ENCODE measurements around the gene IRF4.

DNA sequence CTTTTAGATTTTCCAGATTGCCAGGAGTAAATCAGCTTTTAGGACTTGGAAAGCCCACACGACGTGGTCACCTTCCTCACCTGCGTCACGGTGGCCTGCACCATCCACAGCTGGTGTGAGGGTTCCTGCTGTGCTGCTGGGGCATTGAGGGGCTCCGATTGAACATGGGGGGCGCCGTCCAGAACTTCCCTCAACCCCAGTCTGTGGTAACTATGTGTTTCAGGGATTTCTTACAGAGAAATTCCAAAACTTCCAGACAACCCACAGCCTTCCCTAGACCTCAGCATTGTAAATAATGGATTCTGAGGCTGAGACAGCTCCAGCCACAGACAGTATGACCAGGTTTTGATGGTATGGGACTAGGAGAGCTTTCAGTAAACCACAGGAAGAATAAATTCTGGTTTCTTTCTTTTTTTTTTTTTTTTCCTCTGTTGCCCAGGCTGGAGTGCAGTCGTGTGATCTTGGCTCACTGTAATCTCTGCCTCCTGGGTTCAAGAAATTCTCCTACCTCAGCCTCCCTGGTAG lies 46.7 kb upstream of the IRF4 start:
- TF ChIP-seq, protein P1, sequence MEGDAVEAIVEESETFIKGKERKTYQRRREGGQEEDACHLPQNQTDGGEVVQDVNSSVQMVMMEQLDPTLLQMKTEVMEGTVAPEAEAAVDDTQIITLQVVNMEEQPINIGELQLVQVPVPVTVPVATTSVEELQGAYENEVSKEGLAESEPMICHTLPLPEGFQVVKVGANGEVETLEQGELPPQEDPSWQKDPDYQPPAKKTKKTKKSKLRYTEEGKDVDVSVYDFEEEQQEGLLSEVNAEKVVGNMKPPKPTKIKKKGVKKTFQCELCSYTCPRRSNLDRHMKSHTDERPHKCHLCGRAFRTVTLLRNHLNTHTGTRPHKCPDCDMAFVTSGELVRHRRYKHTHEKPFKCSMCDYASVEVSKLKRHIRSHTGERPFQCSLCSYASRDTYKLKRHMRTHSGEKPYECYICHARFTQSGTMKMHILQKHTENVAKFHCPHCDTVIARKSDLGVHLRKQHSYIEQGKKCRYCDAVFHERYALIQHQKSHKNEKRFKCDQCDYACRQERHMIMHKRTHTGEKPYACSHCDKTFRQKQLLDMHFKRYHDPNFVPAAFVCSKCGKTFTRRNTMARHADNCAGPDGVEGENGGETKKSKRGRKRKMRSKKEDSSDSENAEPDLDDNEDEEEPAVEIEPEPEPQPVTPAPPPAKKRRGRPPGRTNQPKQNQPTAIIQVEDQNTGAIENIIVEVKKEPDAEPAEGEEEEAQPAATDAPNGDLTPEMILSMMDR (IDR thresholded peaks at IDR 0.05 in 4 of 5, conservative IDR thresholded peaks at IDR 0.05 in 1 of 5), result no peak
- TF ChIP-seq POLR2A (IDR thresholded peaks at IDR 0.05), result no peak

Data from gastrocnemius medialis (tissue), 4 donors.